Stomach smooth muscle (tissue), 2 donors: ENCODE measurements around the gene SIPA1L3.

Experiments used
- H3K27ac ChIP-seq: one replicate; pipeline ENCODE4 v1.7.0; 2013; ENCODE audit warnings: mild to moderate bottlenecking, low read length, inconsistent platforms
- H3K27me3 ChIP-seq, 2 donors: one replicate each; pipeline ENCODE4 v1.7.0; 2013; ENCODE audit warnings: low read length in 2 of 2; ENCODE audit not compliant: insufficient read depth in 2 of 2, control insufficient read depth in 1 of 2
- H3K36me3 ChIP-seq, 2 donors: one replicate each; pipeline ENCODE4 v1.7.0; 2013; ENCODE audit warnings: low read length in 2 of 2; ENCODE audit not compliant: control insufficient read depth in 2 of 2, insufficient read depth in 2 of 2
- H3K4me1 ChIP-seq: one replicate; pipeline ENCODE4 v1.7.0; 2013; ENCODE audit warnings: low read length; ENCODE audit not compliant: control insufficient read depth, insufficient read depth
- H3K4me3 ChIP-seq, 2 donors: one replicate each; pipeline ENCODE4 v1.7.0; 2013; ENCODE audit warnings: low read length in 2 of 2
- H3K9ac ChIP-seq, 2 donors: one replicate each; pipeline ENCODE4 v1.7.0; 2013; ENCODE audit warnings: low read length in 2 of 2, mild to moderate bottlenecking in 1 of 2
- H3K9me3 ChIP-seq, 2 donors: one replicate each; pipeline ENCODE4 v1.7.0; 2013; ENCODE audit warnings: low read length in 2 of 2; ENCODE audit not compliant: control insufficient read depth in 2 of 2
- donor health status: healthy.
- donor health status: Pancreatic carcinoma.

Gene SIPA1L3

DNA sequence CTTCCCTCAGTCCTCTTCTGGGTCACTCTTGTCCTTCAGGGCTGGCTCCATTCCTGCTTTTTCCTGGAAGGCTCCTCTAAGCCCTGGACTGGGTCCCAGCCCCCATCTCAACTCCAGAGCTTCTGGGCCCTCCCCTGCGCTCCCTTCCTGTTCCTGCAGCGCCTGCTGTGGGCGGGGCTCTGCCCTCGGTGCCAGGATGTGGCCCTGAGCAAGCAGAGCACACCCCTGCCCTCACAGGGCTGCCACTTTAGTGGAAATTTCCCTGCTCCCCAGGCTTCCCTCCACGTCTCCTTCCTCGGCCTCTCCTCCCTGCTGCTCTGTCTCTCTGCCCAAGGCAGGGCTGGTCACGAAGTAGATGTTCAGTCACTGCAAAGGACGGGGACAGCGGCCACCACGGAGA is 288.2 kb downstream of the SIPA1L3 start:
- Histone ChIP-seq H3K4me1 (no peaks in the 10 kb centered on the region), H3K36me3 (peaks cover 0 to 3% of the 10 kb centered on the region in 2 donors), H3K27ac (no peak overlapping the region), H3K9ac (no peak overlapping the region), H3K9me3 (no peaks in the 10 kb centered on the region), H3K27me3 (no peaks in the 10 kb centered on the region), H3K4me3 (no peak overlapping the region)

DNA sequence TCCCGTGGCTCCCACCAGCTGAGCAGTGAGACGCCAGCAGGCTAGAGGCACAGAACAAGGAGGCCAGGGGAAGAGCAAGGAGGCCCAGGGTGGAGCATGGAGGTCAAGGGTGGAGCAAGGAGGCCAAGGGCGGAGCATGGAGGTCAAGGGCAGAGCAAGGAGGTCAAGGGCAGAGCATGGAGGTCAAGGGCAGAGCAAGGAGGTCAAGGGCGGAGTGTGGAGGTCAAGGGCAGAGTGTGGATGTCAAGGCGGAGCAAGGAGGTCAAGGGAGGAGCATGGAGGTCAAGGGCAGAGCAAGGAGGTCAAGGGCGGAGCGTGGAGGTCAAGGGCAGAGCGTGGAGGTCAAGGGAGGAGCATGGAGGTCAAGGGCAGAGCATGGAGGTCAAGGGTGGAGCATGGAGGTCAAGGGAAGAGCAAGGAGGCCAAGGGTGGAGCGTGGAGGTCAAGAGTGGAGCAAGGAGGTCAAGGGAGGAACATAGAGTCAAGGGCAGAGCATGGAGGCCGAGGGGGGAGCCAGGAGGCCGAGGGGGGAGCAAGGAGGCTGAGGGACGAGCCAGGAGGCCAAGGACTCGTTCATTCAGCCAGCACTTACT is 289.3 kb downstream of the SIPA1L3 start:
- Histone ChIP-seq H3K27ac (no peak overlapping the region), H3K4me1 (no peaks in the 10 kb centered on the region), H3K4me3 (no peak overlapping the region), H3K27me3 (no peaks in the 10 kb centered on the region), H3K36me3 (peaks cover 0 to 3% of the 10 kb centered on the region in 2 donors), H3K9ac (no peak overlapping the region), H3K9me3 (no peaks in the 10 kb centered on the region)

DNA sequence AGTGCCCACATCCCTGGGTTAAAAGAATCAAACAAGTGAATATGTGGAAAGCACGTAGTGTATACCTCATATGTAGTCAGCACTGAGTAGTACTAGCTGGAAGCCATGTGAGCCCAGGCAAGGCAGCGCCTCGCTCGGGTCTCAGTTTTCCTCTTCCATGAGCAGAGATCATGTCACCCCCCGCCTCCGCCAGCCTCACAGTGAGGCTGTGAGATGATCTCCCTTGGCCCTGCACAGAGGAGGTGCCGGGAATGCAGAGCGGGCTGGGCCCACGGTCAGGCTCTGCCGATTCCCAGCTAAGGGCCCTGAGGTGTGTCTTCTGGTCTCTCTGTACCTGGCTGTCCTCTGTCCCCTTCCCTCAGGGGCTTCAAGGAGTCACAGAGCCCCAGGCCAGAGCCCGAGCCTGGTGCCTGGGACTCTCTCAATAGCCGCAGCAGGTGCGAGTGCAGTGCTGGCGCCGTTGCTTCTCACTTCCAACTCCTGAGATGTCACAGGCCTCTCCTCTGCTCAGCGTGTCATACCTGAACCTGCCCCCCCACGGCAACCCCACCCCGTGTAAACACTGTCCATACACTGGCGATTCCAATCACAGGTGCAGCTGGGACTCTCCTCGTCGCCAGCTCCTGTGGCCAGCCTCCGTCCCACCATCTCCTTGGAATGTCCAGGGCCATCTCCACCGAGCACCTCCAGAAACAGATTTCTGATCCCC is 290.1 kb downstream of the SIPA1L3 start:
- Histone ChIP-seq H3K9ac (no peak overlapping the region), H3K36me3 (peaks cover 0 to 6% of the 10 kb centered on the region in 2 donors), H3K4me1 (no peaks in the 10 kb centered on the region), H3K27ac (no peak overlapping the region), H3K9me3 (no peaks in the 10 kb centered on the region), H3K4me3 (no peak overlapping the region), H3K27me3 (no peaks in the 10 kb centered on the region)

DNA sequence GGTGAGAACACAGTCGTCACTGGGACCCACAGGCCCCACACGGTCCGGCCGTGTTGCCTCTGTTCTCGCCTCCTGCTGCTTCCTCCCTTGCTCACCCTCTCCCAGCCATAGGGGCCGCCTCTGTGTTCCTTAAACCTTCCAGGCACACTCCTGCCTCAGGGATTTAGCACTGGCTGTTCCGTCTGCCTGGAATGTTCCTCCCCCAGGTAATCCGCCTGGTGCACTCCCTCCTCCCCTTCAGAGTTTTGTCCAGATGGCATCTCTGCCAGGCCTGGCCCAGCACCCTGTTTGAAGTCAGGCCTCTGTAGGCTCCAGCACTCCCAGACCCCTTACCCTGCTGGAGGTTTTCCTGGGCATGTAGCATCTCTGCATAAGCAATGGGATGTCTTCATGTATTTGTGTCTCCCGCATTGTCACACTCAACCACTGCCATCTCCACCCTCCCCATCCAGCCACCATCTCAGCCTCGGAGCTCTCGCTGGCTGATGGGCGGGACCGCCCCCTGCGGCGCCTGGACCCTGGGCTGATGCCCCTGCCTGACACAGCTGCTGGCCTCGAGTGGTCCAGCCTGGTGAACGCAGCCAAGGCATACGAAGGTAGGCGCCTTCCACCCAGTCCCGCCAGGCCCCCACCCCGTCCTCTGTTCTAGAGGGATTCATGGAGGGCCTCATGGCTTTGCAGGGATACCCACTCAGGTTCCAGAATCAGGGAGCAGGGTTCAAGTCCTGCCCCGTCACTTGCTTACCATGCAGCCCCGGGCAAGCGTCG is 291.1 kb downstream of the SIPA1L3 start:
- H3K36me3 ChIP-seq: peaks cover 0 to 7% of the 10 kb centered on the region in 2 donors
- H3K9ac ChIP-seq: no peak overlapping the region
- no peaks in the 10 kb centered on the region for H3K4me1 ChIP-seq
- no peak overlapping the region for H3K4me3 ChIP-seq
- no peak overlapping the region for H3K27ac ChIP-seq
- H3K9me3 ChIP-seq: no peaks in the 10 kb centered on the region
- H3K27me3 ChIP-seq: no peaks in the 10 kb centered on the region

DNA sequence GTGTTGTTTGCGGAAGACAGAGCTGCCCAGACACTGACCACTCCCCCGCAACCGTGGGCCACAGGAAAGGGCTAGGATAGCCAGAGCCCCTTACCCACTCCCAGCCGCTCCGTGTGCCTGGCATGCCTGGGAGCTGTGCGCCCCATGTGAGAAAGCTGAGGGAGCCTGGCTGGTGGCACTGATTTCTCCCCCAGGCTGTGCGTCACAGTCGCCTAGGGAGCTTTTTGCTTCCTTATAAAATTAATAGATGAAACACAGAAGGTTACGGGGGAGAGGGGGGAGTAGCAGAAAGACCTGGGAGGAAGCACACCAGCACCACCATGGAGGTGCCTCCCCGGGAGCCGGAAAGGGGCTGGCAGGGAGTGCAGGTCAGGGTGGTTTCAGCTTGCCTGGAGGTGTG is 292.3 kb downstream of the SIPA1L3 start:
- peaks cover 0 to 3% of the 10 kb centered on the region in 2 donors for H3K27me3 ChIP-seq
- H3K9me3 ChIP-seq: no peaks in the 10 kb centered on the region
- peaks cover 0 to 7% of the 10 kb centered on the region in 2 donors for H3K36me3 ChIP-seq
- H3K4me3 ChIP-seq: no peak overlapping the region
- H3K27ac ChIP-seq: no peak overlapping the region
- H3K9ac ChIP-seq: no peak overlapping the region
- no peaks in the 10 kb centered on the region for H3K4me1 ChIP-seq

DNA sequence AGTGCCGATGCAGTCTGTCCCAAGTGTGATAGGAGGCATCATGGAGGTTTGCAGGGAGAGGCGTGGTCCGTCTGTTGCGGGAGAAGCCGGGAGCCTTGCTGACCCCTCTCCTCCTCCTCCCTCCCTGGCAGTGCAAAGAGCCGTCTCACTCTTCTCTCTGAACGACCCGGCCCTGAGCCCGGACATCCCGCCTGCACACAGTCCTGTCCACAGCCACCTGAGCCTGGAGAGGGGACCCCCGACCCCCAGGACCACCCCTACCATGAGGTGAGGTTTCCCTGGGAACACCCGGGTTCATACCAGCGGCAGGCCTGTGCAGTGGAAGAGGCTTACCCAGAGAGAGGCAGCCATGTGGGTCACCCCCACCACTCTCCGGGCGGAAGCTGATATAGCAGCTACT is 294.7 kb downstream of the SIPA1L3 start:
- Histone ChIP-seq H3K9ac (no peak overlapping the region), H3K27me3 (peaks cover 0 to 3% of the 10 kb centered on the region in 2 donors), H3K36me3 (peaks cover 0 to 12% of the 10 kb centered on the region in 2 donors), H3K4me3 (no peak overlapping the region), H3K4me1 (no peaks in the 10 kb centered on the region), H3K9me3 (no peaks in the 10 kb centered on the region), H3K27ac (no peak overlapping the region)

DNA sequence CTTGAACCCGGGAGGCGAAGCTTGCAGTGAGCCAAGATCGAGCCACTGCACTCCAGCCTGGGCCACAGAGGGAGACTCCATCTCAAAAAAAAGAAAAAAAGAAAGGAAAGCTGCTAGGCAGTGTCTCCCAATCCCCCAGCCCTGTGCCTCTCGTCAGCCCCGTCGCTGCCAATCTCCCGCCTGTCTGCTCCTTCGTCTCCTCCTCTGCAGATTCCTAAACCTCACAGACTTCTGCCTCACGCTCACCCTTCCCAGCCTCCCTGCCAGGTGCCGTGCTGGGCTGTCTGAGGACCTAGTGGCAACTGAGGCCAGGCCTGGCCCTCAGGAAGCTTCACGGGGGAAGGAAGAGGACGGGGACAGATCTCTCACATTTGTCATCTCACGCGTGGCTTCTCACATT is 295.5 kb downstream of the SIPA1L3 start:
- Histone ChIP-seq H3K4me3 (no peak overlapping the region), H3K36me3 (peaks cover 0 to 12% of the 10 kb centered on the region in 2 donors)

DNA sequence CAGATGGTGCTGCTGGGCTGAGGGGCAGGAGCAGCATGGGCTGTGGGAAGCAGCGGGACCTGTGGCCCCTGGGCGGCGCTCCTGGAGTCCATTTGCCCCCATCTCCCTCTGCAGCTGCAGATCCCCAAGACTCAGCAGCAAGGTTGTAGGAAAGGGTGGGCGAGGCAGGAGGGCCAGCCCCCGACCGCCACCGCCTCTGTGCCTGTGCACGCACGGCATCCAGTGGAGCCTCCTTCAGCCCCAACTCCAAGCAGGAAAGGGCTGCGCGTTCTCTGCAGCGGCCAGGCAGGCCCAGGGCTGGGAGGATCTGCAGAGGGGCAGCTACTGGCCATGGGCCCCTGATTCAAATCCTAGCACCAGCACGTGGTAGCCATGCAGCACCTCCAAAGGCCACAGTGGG is 296.2 kb downstream of the SIPA1L3 start:
- Histone ChIP-seq H3K9me3 (no peaks in the 10 kb centered on the region), H3K27ac (no peak overlapping the region), H3K9ac (no peak overlapping the region), H3K36me3 (peaks cover 0 to 12% of the 10 kb centered on the region in 2 donors), H3K27me3 (peaks cover 3 to 4% of the 10 kb centered on the region in 2 donors), H3K4me1 (no peaks in the 10 kb centered on the region), H3K4me3 (no peak overlapping the region)

More for the DNA sequence above, 295.5 kb downstream of the SIPA1L3 start:
- Histone ChIP-seq H3K4me1 (no peaks in the 10 kb centered on the region), H3K9me3 (no peaks in the 10 kb centered on the region), H3K27me3 (peaks cover 2 to 3% of the 10 kb centered on the region in 2 donors), H3K9ac (no peak overlapping the region), H3K27ac (no peak overlapping the region)

DNA sequence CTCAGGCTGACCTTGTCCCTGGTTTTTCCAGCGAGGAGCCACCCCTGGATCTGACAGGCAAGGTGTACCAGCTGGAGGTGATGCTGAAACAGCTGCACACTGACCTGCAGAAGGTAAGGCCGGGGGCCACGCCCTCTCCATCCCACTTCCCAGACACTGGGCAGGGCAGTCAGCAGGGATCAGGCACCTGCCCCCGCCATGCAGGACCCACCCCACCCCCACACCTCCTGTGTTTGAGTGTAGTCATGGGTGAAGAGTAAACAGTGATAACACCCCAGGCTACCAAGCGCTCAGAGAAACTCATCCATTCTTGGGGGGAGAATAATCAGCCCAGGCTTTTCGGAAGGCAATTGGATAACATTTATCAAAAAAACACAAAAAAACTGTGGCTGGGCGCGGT is 297.1 kb downstream of the SIPA1L3 start:
- Histone ChIP-seq H3K36me3 (peaks cover 0 to 10% of the 10 kb centered on the region in 2 donors), H3K27me3 (peaks cover 4 to 10% of the 10 kb centered on the region in 2 donors), H3K4me1 (peaks cover under 1% of the 10 kb centered on the region), H3K4me3 (no peak overlapping the region), H3K9ac (no peak overlapping the region), H3K9me3 (no peaks in the 10 kb centered on the region), H3K27ac (no peak overlapping the region)

DNA sequence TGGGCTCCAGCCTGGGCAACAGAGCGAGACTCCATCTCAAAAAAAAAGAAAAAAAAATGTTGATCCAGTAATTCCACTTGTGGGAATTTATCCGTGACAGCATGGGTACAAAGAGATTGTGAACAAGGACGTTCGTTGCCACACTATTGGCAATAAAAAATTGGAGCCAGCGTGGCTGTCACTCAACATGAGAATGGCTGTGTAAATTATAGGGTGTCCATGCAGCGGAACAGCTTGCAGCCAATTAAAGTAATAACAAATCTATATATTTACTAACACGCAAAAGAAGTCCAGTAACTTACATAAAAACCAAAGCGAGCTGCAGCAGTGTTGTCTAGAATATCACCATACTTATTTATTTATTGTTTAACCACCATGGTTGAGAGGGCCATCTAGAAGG is 297.7 kb downstream of the SIPA1L3 start:
- Histone ChIP-seq H3K9me3 (no peaks in the 10 kb centered on the region), H3K36me3 (peaks cover 0 to 10% of the 10 kb centered on the region in 2 donors), H3K9ac (no peak overlapping the region), H3K27me3 (peaks cover 7 to 16% of the 10 kb centered on the region in 2 donors), H3K27ac (no peak overlapping the region), H3K4me3 (no peak overlapping the region), H3K4me1 (peaks cover 7% of the 10 kb centered on the region)
